SKM-1 (cell line): ENCODE results near the gene CDCP1.
"Not testable (repeated sequence)": the region's sequence is repeated elsewhere in the genome, so short reads cannot be mapped to it uniquely, and the experiment has no call there.

Source experiments
- DNase-seq: peaks from one replicate; lab custom pipeline; 2025; ENCODE audit not compliant: unreplicated experiment; lab: John Stamatoyannopoulos, UW

The CDCP1 gene

GRCh38 chr3:45088543-45089358 is 57.4 kb downstream of the CDCP1 start:
- no peak for DNase-seq

GRCh38 chr3:45087155-45087554 is 59.0 kb downstream of the CDCP1 start:
- DNase-seq, result no peak

- no peak for DNase-seq
Observed at GRCh38 chr3:45084820-45085816, 61.1 kb downstream of the CDCP1 start.

GRCh38 chr3:45084361-45084760 is 61.8 kb downstream of the CDCP1 start:
- DNase-seq, result no peak

- DNase-seq, result no peak
Observed at GRCh38 chr3:45083023-45083422, 63.2 kb downstream of the CDCP1 start.

- no peak for DNase-seq
Observed at GRCh38 chr3:45082142-45082538, 64.0 kb downstream of the CDCP1 start.

- no peak for DNase-seq
Observed at GRCh38 chr3:45081506-45082141, 64.6 kb downstream of the CDCP1 start.

- no peak for DNase-seq
Observed at GRCh38 chr3:45080824-45081223, 65.4 kb downstream of the CDCP1 start.

GRCh38 chr3:45079715-45080114 is 66.5 kb downstream of the CDCP1 start:
- no peak for DNase-seq

- DNase-seq, result no peak
Observed at GRCh38 chr3:45078910-45079522, 67.2 kb downstream of the CDCP1 start.

GRCh38 chr3:45078256-45078655 is 67.9 kb downstream of the CDCP1 start:
- not testable (repeated sequence) for DNase-seq

GRCh38 chr3:45075821-45076625 is 70.2 kb downstream of the CDCP1 start:
- no peak for DNase-seq

- no peak for DNase-seq
Observed at GRCh38 chr3:45071075-45071474, 75.1 kb downstream of the CDCP1 start.

GRCh38 chr3:45067941-45068340 is 78.2 kb downstream of the CDCP1 start:
- no peak for DNase-seq

- DNase-seq, result no peak
Observed at GRCh38 chr3:45067486-45067885, 78.7 kb downstream of the CDCP1 start.

- no peak for DNase-seq
Observed at GRCh38 chr3:45066109-45066801, 79.9 kb downstream of the CDCP1 start.

- no peak for DNase-seq
Observed at GRCh38 chr3:45065373-45065720, 80.8 kb downstream of the CDCP1 start.

- DNase-seq, result peak; percentile 12
Observed at GRCh38 chr3:45064512-45065372, 81.4 kb downstream of the CDCP1 start.

GRCh38 chr3:45062697-45063070 is 83.5 kb downstream of the CDCP1 start:
- DNase-seq, result no peak
